ENCODE data around the gene NUP93. TPM values are rescaled to one million over a fixed set of nuclear protein-coding genes. Genes with fewer than 3 reads are reported as not detected.

Gene NUP93
- total RNA-seq, 1 experiment from 2014 or later = 165 TPM

- Mint-ChIP-seq H3K4me1 (no peaks in the 10 kb centered on the region), H3K27me3 (ENCODE audit: low read depth) (no peaks in the 10 kb centered on the region; the same call in 1 of the 2 replicates), H3K9me3 (peaks cover 0 to 2% of the 10 kb centered on the region in 2 experiments; a peak in 2 of 5 replicates), H3K4me3 (no peak overlapping the region), H3K27ac (peak overlapping the region in 1 of 3 experiments; percentile 15; a peak in 1 of 7 replicates), H3K36me3 (ENCODE audit: insufficient read depth in 1 of 3, low read depth in 3 of 3) (no peaks in the 10 kb centered on the region)
- no peak overlapping the region for H2AFZ ChIP-seq (ENCODE audit: low read length)
- no CpG with 5 or more reads among the region's 9 CpGs for WGBS (ENCODE audit: extremely low coverage, insufficient read length, low lambda C conversion rate)
- H3K23me2 ChIP-seq (ENCODE audit: insufficient read length, low read depth, low read length, poor library complexity, severe bottlenecking) = no peaks in the 10 kb centered on the region
- no peaks in the 10 kb centered on the region for H3K79me1 ChIP-seq (ENCODE audit: insufficient read depth, low read depth, low read length, poor library complexity, severe bottlenecking)
- H3T11ph ChIP-seq (ENCODE audit: low read length) = no peak overlapping the region
- H3K27ac ChIP-seq (ENCODE audit: insufficient read length, low read depth, low read length) = no peak overlapping the region
- H3K14ac ChIP-seq (ENCODE audit: insufficient read depth, low read length) = no peak overlapping the region
- H3K4ac ChIP-seq (ENCODE audit: low read depth, low read length) = no peak overlapping the region
- no peaks in the 10 kb centered on the region for H4K20me1 ChIP-seq (ENCODE audit: control insufficient read depth, insufficient read depth, insufficient read length)
- H3K9me3 ChIP-seq (ENCODE audit: control insufficient read depth, low read depth, low read length) = no peaks in the 10 kb centered on the region
- no peaks in the 10 kb centered on the region for H3K4me1 ChIP-seq (ENCODE audit: insufficient read depth, low read length)
- no peak overlapping the region for H2BK15ac ChIP-seq (ENCODE audit: low read depth, low read length)
- no peak overlapping the region for H3K23ac ChIP-seq (ENCODE audit: insufficient read length, low read depth, low read length)
- H3K18ac ChIP-seq (ENCODE audit: insufficient read length, low read depth, low read length) = no peak overlapping the region
- H3K9ac ChIP-seq (ENCODE audit: extremely low read depth, insufficient read length, low read length) = no peak overlapping the region
- H2BK12ac ChIP-seq (ENCODE audit: insufficient read length, low read depth, low read length) = no peak overlapping the region
- H3K79me2 ChIP-seq (ENCODE audit: insufficient read depth, low read length) = no peaks in the 10 kb centered on the region
- H3K56ac ChIP-seq (ENCODE audit: insufficient read length, low read depth, low read length) = no peak overlapping the region
- no peak for TF ChIP-seq CTCF (conservative IDR thresholded peaks at IDR 0.05)
- H2BK5ac ChIP-seq (ENCODE audit: insufficient read length, low read length) = no peak overlapping the region
- no peak overlapping the region for H2BK20ac ChIP-seq (ENCODE audit: low read depth, low read length, poor library complexity, severe bottlenecking)
- H3K4me2 ChIP-seq (ENCODE audit: insufficient read depth, insufficient read length, low read length) = no peak overlapping the region
- H4K91ac ChIP-seq (ENCODE audit: insufficient read length, low read depth, low read length) = no peak overlapping the region
- DNase-seq = no peak
- H2AK5ac ChIP-seq (ENCODE audit: insufficient read length, low read length) = no peak overlapping the region
- no peaks in the 10 kb centered on the region for H3K27me3 ChIP-seq (ENCODE audit: insufficient read depth, low read length)
- H4K5ac ChIP-seq (ENCODE audit: insufficient read length, low read depth, low read length) = no peak overlapping the region
- no peak overlapping the region for H4K8ac ChIP-seq (replicated peaks; ENCODE audit: insufficient read length, low read depth, low read length)
- H2BK120ac ChIP-seq (ENCODE audit: low read depth, low read length, poor library complexity, severe bottlenecking) = no peak overlapping the region
Measured at GRCh38 chr16:56879276-56879675, 149.3 kb downstream of the NUP93 start.

All from H9 (cell line).